ENCODE measurements around the gene SHE.
A peak's percentile ranks its signal among the peaks of the same experiment; 100 is the strongest.
"Not testable (repeated sequence)": the region's sequence is repeated elsewhere in the genome, so short reads cannot be mapped to it uniquely, and the experiment has no call there.

The SHE gene

GRCh38 chr1:154502066-154502743 is at the start of gene SHE, which contains the start of gene TDRD10:
TSS of gene SHE (minus strand) at chr1:154502412. CDS start at chr1:154502026, 386 bp downstream.
TSS of gene TDRD10 (plus strand) at chr1:154502219. CDS start at chr1:154506904, 4,685 bp downstream.
- no peak for DNase-seq

DNA sequence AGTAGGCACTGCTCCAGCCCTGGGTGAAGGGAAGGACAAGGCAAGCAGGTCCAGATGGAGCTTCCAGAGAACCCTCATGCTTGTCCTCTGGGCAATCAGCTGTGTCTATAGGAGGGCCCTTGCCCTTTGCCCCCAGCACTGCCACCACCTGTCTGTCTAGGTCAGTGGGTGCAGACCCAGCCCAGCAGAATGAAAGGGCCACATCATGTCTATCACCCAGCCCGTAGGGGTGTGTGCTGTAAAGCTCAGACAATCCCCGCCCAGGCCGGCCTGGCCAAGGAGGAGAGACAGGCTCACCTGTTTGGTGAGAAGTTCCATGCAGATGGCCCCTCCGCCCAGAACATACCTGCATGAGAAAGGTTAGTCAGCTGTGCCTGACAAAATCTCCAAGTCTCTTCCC is 49.3 kb upstream of the SHE start:
- DNase-seq: no peak

DNA sequence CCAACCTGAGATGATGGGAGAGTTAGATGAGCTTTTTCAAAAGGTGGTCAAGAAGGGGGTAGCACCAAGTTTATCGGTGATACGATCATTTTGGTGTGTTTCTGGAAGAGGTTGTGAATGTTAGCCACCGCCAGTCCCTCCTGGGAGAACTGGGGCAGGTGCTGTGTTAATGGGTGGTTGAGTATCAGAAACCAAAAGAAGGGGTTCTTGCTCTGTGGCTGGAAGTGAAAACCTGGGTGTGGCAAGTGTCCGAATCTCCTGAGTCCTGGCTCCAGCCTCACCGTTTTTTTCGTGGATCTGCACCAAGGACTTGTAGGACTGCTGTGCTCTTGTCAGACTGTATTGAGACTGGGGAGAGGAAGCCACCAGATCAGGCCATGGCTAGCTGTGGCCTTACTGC is 48.4 kb upstream of the SHE start:
- no peak for DNase-seq

GRCh38 chr1:154550070-154550469 is 47.9 kb upstream of the SHE start:
- DNase-seq: no peak

DNA sequence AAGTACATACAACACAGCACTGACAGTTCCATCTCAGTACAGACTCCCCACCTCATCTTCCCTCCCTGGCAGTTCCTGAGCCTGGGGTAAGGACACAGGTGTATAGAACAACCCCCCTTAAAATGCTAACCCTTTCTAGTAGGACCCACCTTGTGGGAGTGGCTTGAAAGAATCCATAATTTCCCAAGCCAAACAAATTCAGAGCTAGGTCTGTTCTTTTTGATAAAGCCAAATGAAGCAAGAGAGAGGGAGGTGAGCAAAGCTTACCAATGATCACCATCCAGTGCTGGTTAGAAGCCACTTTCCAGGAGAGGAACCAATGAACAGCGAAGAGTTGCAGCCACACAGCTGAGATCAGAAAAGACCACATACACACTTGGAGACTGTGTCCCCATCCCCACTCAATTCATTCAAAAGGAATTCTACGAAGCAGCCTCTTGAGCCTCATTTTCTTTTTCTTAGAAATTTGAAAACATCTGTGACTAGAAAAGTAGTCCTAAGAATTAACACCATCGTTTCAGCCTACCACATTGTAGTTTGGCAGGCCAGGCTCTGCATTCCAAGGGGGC is 47.1 kb upstream of the SHE start:
- no peak for DNase-seq

GRCh38 chr1:154548028-154548427 is 45.8 kb upstream of the SHE start:
- no peak for DNase-seq

DNA sequence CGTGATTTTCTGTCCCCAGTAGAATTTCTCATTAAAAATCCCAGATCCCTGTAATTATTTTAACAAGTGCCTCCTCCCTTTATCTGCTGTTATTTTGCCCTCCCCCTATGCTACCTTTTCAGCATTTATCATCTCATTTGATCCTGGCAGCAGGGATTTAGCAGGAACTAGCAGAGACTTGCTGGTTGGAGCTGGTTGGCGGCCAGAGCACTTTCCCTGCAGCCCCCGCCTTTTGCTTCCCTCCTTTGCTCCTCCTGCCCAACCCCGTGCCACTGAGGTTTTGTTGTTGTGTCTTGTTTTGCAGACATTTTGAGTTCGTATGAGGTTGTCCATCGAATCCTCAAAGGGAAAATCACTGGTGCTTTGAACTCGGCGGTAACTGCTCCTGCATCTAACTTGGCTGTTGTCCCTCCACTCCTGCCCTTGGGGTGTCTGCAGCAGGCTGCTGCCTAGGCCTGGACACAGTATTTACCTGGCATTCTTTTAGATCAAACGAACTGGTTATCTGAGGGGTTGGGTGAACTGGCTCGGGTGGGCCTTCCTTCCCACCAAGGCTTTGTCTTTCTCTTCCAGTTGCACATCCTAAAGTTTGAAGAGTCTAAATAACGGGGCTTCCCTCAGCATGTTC is 45.0 kb upstream of the SHE start:
- no peak for DNase-seq

GRCh38 chr1:154546264-154547063 is 44.3 kb upstream of the SHE start:
- peak; percentile 82 for DNase-seq

DNA sequence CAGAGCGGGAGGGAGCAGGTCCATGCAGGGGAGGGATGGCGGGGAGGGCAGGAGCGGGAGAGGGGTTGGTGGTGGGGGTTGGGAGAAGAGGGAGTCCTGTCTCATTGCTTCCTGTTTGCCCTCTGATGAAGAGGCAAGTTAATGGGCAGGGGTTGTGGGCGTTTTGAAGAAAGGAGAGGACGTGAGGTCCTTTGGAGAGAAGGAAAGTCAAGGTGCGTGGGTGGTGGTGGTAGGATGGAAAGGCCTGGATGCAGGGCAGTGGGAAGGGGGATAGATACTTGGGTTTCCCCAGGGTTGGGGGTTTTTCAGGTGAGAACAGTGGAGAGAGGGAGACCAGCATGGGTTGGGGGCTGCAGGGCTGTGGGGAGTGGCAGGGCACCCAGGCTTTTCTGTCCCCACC is 39.0 kb upstream of the SHE start:
- no peak for DNase-seq

DNA sequence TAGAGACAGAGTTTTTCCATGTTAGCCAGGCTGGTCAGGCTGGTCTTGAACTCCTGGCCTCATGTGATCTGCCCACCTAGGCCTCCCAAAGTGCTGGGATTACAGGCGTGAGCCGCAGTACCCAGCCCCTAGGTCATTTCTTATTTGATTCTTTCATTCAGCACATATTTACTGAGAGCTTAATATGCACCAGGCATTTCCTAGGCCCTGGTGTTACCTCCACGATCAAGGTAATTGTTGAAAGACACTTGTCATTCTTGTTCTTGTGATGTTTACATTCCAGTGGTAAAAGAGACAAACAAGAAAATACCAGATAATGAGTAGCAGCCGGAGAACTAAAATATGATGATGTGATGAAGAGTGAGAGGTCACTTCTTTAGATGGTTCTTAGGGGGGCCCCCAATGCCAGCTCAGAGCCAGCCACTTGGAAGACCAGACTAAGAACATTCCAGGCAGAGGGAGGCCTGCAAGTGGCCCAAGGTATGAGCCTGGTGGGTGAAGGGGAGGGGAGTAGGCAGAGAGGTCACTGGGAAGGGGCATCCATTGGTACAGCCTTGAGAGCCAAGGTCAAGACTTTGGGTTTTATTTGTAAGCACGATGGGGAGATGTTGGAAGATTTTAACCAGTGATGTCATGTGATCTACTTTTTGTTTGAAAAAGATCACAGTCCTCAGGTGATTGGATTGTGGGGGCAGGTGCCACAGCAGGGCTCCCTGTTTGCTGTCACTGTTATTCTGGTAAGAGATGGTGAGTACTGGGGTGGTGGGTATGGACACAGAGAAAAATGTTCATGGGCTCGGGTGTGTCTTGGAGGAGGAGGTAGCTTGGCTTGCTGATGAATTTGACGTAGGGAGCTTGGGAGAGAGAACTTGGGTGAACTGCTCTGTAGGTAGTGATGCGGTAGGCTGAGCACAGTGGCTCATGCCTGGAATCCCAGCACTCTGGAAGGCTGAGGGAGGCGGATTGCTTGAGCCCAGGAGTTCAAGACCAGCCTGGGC is 37.6 kb upstream of the SHE start:
- DNase-seq: no peak

GRCh38 chr1:154536570-154536969 is 34.4 kb upstream of the SHE start:
- DNase-seq: no peak

DNA sequence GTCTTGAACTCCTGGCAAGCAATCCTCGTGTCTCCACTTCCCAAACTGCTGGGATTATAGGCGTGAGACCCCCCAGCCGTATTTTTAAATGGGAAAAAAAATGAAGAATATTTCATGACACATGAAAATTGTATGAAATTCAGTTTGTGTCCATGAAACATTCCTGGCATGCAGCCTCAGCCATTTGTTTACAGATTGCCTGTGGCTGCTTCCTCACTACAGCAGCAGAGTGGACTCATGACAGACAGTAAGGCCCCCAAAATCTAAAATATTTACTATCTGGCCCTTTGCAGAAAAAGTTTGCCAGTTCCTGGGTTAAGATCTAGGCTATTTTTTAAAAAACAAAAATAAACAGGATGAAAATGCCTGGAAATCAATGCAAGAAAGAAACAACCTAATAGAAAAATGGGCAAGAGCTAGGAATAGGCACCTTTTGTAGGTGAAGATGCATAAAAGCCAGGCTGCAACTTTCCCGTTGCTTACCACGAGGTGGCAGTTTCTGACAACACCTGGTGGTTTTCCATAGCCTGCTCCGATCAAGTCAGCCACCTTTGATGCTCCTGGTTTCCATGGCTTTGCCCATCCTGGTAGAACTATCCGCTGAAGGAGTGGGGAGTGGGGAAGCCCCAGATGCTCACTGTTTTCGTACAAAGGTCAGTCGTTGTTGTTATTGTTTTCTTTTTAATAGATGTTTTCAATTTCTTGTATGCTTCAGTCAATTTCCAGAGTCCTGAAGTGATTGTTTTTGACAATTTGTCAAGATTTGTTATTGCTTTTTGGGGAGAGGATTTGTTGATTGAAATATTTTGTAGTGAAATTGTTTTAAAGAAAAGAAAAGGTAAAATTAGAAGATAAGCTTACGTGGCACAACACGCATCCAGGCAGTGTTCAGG is 32.0 kb upstream of the SHE start:
- DNase-seq: peak; percentile 52

- DNase-seq: not testable (repeated sequence)
Observed at GRCh38 chr1:154531950-154532349, 29.7 kb upstream of the SHE start.

DNA sequence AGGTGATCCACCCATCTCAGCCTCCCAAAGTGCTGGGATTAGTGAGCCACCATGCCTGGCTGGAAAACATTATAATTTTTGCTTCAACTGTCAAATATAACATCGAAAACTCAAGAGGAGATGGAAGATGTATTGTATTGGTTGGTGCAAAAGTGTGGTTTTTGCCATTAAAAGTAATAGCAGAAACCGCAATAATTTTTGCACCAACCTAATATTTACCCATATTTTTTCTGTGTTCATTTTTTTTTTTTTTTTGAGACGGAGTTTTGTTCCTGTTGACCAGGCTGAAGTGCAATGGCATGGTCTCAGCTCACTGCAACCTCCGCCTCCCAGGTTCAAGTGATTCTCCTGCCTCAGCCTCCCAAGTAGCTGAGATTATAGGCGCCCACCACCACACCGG is 27.1 kb upstream of the SHE start:
- no peak for DNase-seq

GRCh38 chr1:154527192-154527591 is 25.0 kb upstream of the SHE start:
- no peak for DNase-seq

DNA sequence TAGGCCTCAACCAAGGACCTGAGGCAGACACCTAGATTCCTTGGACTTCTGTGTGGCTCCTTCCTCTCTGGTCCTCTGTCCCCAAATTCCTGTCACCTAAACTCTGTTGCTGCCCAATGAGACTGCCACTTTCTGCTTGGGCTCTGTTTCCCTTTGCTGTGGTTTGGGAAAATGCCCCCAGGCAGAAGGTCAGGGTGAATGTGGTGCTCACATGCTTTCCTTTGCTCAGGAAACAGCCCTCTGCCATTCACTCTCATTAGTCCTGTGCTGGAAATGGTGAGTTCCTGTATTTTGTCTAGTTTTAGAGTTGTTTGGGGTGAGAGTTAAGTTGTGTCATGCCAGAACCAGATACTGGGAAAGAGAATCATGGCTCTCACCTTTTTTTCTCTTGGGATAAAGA is 22.7 kb upstream of the SHE start:
- no peak for DNase-seq

DNA sequence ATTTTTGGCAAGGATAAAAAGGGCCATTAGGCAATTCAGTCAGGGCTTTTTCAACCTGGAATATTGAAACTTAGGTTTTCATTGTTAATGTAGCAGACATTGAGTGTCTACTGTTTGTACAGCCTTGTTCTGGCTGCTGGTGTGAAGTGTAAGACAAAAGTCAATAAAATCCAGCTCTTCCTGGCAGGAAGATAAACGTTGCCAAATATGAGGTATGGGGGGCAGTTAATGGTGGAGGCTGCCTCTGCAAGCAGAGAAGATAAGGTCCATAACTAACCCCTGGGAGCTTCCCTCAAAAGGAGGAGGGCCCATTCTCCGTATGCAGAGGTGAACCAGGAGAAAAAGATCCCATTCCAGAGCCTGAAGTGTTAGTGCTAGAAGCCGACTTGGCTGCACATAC is 19.5 kb upstream of the SHE start:
- DNase-seq: no peak

- DNase-seq: peak; percentile 64
Observed at GRCh38 chr1:154520333-154520732, 18.1 kb upstream of the SHE start.

GRCh38 chr1:154519591-154519991 is 17.4 kb upstream of the SHE start:
- DNase-seq: no peak

DNA sequence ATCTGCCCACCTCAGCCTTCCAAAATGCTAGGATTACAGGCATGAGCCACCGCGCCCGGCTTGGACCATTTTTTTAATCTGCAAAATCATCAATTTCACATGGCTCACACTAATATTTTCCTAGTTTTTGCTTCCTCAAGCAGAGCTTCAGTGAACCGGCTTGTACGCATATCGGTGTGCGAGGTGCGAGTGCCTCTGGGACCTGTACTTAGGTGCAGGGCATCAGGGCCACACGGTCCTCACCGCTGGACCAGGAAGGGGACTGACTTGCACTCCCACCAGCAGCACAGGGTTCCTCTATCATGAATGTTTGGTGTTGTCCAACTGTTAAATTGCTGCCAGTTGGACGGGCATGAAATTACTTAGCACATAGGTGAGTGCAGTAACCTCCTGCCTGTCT is 15.4 kb upstream of the SHE start:
- DNase-seq: no peak

DNA sequence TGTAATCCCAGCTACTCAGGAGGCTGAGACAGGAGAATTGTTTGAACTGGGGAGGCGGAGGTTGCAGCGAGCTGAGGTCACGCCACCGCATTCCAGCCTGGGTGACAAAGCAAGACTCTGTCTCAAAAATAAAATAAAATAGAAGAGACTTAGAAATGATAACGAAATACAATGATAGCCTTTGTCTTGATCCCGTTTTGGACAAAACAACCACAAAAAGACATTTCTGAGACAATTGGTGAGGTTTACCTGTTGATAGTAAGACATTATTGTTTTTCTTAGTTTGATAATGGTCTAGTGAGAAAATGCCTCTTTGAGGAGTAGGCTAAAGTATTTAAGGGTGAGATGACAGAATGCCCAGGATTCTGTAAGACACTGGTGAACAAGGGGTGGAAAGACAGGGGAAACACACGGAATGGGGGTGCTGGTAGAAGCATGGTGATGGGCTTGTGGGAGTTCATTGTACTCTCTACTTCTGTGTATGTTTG is 11.9 kb upstream of the SHE start:
- no peak for DNase-seq

Measured in RPMI8226 (cell line).